Neural cell (in vitro differentiated cells): Measurements from ENCODE around the gene FOXF2. TPM values are rescaled to one million over a fixed set of nuclear protein-coding genes. Genes with fewer than 3 reads are reported as not detected.

ENCODE experiments used
- H2AFZ ChIP-seq: fragments of 200-600, 300-800 bp; sonication (generic), shearing (Covaris generic); 2 replicates; pipeline ENCODE4 v1.6.0; 2014; ENCODE audit warnings: low read depth, mild to moderate bottlenecking, antibody characterized with exemption, low read length, moderate library complexity
- H3F3A ChIP-seq: fragments of 200-600 bp; shearing (Covaris generic); 2 replicates; pipeline ENCODE4 v1.6.1; 2016; ENCODE audit warnings: mild to moderate bottlenecking, moderate library complexity, mixed read lengths, antibody characterized with exemption, low read length; ENCODE audit not compliant: insufficient read depth, poor library complexity, severe bottlenecking
- H3K27ac ChIP-seq: fragments of 200-600, 300-800 bp; sonication (generic), shearing (Covaris generic); 2 replicates; pipeline ENCODE4 v1.5.1; 2014; ENCODE audit warnings: mild to moderate bottlenecking, low read length, moderate library complexity
- H3K27me3 ChIP-seq: fragments of 300-800, 200-600 bp; sonication (generic), shearing (Covaris generic); 2 replicates; pipeline ENCODE4 v1.6.0; 2014; ENCODE audit warnings: mild to moderate bottlenecking, low read depth, low read length, moderate library complexity; ENCODE audit not compliant: insufficient read depth
- H3K36me3 ChIP-seq: fragments of 300-800, 200-600 bp; sonication (generic), shearing (Covaris generic); 2 replicates; pipeline ENCODE4 v1.5.1; 2014; ENCODE audit warnings: mild to moderate bottlenecking, antibody characterized with exemption, low read length, moderate library complexity; ENCODE audit not compliant: insufficient read depth
- H3K4me2 ChIP-seq: fragments of 300-800, 200-600 bp; sonication (generic), shearing (Covaris generic); 2 replicates; pipeline ENCODE4 v1.6.0; 2014; ENCODE audit warnings: mild to moderate bottlenecking, low read length
- H3K4me3 ChIP-seq: fragments of 300-800, 200-600 bp; sonication (generic), shearing (Covaris generic); 2 replicates; pipeline ENCODE4 v1.5.1; 2014; ENCODE audit warnings: mild to moderate bottlenecking, low read length, moderate library complexity
- H3K79me2 ChIP-seq: fragments of 200-600 bp; shearing (Covaris generic); replicated peaks from 2 replicates; pipeline ENCODE4 v1.6.0; 2014; ENCODE audit warnings: mild to moderate bottlenecking, low read length, moderate library complexity; ENCODE audit not compliant: insufficient read depth
- H3K9ac ChIP-seq: fragments of 300-800, 200-600 bp; sonication (generic), shearing (Covaris generic); 2 replicates; pipeline ENCODE4 v1.6.1; 2016; ENCODE audit warnings: mild to moderate bottlenecking, low read length, mixed read lengths
- H3K9me2 ChIP-seq: fragments of 200-600 bp; shearing (Covaris generic); 2 replicates; pipeline ENCODE4 v1.6.1; 2016; ENCODE audit warnings: mild to moderate bottlenecking, low read length, mixed read lengths; ENCODE audit not compliant: insufficient read depth
- H3K9me3 ChIP-seq: fragments of 200-600, 300-800 bp; sonication (generic), shearing (Covaris generic); 2 replicates; pipeline ENCODE4 v1.6.1; 2016; ENCODE audit warnings: mild to moderate bottlenecking, mixed run types, low read length, moderate library complexity, mixed read lengths
- H4K20me1 ChIP-seq: fragments of 200-600 bp; shearing (Covaris generic); 2 replicates; pipeline ENCODE4 v1.6.1; 2016; ENCODE audit warnings: mild to moderate bottlenecking, mixed run types; ENCODE audit not compliant: insufficient read depth
- CTCF ChIP-seq: fragments of 450-650 bp; IDR thresholded peaks from 2 replicates; pipeline ENCODE4 v1.5.1; 2014; ENCODE audit warnings: antibody characterized with exemption, mild to moderate bottlenecking, moderate library complexity; ENCODE audit not compliant: poor library complexity, severe bottlenecking
- EP300 ChIP-seq: fragments of 450-650 bp; conservative IDR thresholded peaks from 2 replicates; pipeline ENCODE4 v1.6.1; 2014; ENCODE audit warnings: antibody characterized with exemption, mild to moderate bottlenecking, moderate library complexity; ENCODE audit not compliant: poor library complexity, severe bottlenecking
- EZH2 ChIP-seq: fragments of 200-600, 300-800 bp; shearing (Covaris generic), sonication (generic); IDR thresholded peaks from 2 replicates; pipeline ENCODE4 v1.6.1; 2014; ENCODE audit warnings: antibody characterized with exemption, low read length, borderline replicate concordance, mild to moderate bottlenecking; ENCODE audit not compliant: insufficient read depth, poor library complexity, severe bottlenecking
- MXI1 ChIP-seq: fragments of 450-650 bp; conservative IDR thresholded peaks from 2 replicates; pipeline ENCODE4 v1.6.1; 2014; ENCODE audit warnings: antibody characterized with exemption, mild to moderate bottlenecking; ENCODE audit not compliant: poor library complexity, severe bottlenecking
- POLR2AphosphoS5 ChIP-seq: IDR thresholded peaks from 2 replicates; pipeline ENCODE4 v1.6.1; 2012
- RAD21 ChIP-seq: fragments of 450-650 bp; conservative IDR thresholded peaks from 2 replicates; pipeline ENCODE4 v1.6.1; 2014; ENCODE audit warnings: antibody characterized with exemption, mild to moderate bottlenecking, moderate library complexity
- REST ChIP-seq: IDR thresholded peaks from 2 replicates; pipeline ENCODE4 v1.6.1; 2012; ENCODE audit warnings: borderline replicate concordance
- SMC3 ChIP-seq: fragments of 450-650 bp; conservative IDR thresholded peaks from 2 replicates; pipeline ENCODE4 v1.6.1; 2014; ENCODE audit warnings: antibody characterized with exemption, mild to moderate bottlenecking, moderate library complexity; ENCODE audit not compliant: poor library complexity
- TAF1 ChIP-seq: IDR thresholded peaks from 2 replicates; pipeline ENCODE4 v1.6.1; 2012; ENCODE audit warnings: low read depth
- polyA plus RNA-seq: library from polyadenylated mRNA; depleted of rRNA; stranded (reverse); fragments of >200 nt; gene quantifications from 2 replicates; pipeline ENCODE4 v1.2.3, GENCODE V29; 2014

Gene FOXF2
- polyA plus RNA-seq, 1 donor from 2014 or later = not detected

DNA sequence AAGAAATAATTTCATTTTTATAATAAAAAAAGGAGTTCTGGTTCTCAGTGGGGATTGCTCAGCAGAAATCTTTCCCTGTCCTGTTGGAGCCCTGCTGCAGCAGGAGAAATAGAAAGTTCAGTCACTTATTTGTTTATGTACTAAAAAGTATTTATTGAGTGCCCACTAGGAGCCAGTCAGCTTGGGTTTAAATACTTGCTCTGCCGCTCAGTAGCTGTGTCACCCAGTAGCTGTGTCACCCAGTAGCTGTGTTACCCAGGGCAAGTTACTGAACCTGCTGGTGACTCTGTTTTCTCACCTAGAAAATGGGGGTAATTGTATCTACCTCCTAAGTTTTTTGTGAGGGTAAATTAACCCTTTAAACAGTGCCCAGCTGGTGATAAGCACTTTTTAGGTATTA lies 32.9 kb downstream of the FOXF2 start:
- H3K79me2 ChIP-seq = no peaks in the 10 kb centered on the region
- H4K20me1 ChIP-seq = no peaks in the 10 kb centered on the region
- H3K27ac ChIP-seq = no peak overlapping the region
- H3K9me2 ChIP-seq = no peaks in the 10 kb centered on the region
- H3K4me2 ChIP-seq = no peak overlapping the region
- no peak overlapping the region for H2AFZ ChIP-seq
- no peaks in the 10 kb centered on the region for H3K36me3 ChIP-seq
- no peaks in the 10 kb centered on the region for H3K27me3 ChIP-seq
- no peak overlapping the region for H3K9ac ChIP-seq
- TF ChIP-seq REST (no peak), SMC3 (no peak), POLR2AphosphoS5 (no peak), EZH2 (no peak), RAD21 (no peak), TAF1 (no peak), CTCF (no peak), MXI1 (no peak), EP300 (no peak)
- no peaks in the 10 kb centered on the region for H3F3A ChIP-seq
- H3K9me3 ChIP-seq = no peaks in the 10 kb centered on the region
- H3K4me3 ChIP-seq = no peak overlapping the region

DNA sequence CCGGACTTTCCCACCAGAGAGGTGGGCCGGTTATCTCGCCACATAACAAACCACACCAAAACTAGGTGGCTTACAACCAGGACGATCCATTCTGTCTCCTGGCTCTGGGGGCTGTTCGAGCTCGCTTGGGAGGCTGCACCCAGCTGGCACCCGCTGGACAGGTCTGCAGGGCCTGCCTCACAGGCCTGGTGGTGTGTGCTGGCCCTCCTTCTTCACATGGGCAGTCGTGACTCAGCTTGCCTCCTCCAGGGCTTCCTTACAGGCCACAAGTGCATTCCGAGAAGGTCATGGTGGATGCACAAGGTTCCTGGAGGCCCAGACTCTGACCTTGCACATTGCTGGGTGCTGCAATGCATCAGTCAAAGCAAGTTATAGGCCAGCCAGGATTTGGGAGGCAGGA lies 34.2 kb downstream of the FOXF2 start:
- H3K36me3 ChIP-seq = no peaks in the 10 kb centered on the region
- no peaks in the 10 kb centered on the region for H3K9me3 ChIP-seq
- H3K9ac ChIP-seq = no peak overlapping the region
- H3K4me3 ChIP-seq = no peak overlapping the region
- no peak overlapping the region for H3K4me2 ChIP-seq
- no peaks in the 10 kb centered on the region for H3F3A ChIP-seq
- H4K20me1 ChIP-seq = no peaks in the 10 kb centered on the region
- no peak overlapping the region for H2AFZ ChIP-seq
- no peak overlapping the region for H3K27ac ChIP-seq
- TF ChIP-seq TAF1 (no peak), SMC3 (no peak)
- no peaks in the 10 kb centered on the region for H3K27me3 ChIP-seq
- no peaks in the 10 kb centered on the region for H3K79me2 ChIP-seq
- no peaks in the 10 kb centered on the region for H3K9me2 ChIP-seq

- Histone ChIP-seq H3F3A (no peaks in the 10 kb centered on the region), H3K9me3 (no peaks in the 10 kb centered on the region), H3K4me2 (no peak overlapping the region)
These were observed 35.0 kb downstream of the FOXF2 start for GRCh38 chr6:1424306-1424927.

More at GRCh38 chr6:1424306-1424927, 35.0 kb downstream of the FOXF2 start:
- Histone ChIP-seq H3K27ac (no peak overlapping the region), H3K4me3 (no peak overlapping the region), H3K9me2 (no peaks in the 10 kb centered on the region), H3K79me2 (no peaks in the 10 kb centered on the region), H2AFZ (no peak overlapping the region), H3K27me3 (no peaks in the 10 kb centered on the region), H3K36me3 (no peaks in the 10 kb centered on the region), H3K9ac (no peak overlapping the region), H4K20me1 (no peaks in the 10 kb centered on the region)
- TF ChIP-seq MXI1 (no peak), EP300 (no peak), TAF1 (no peak), CTCF (no peak), RAD21 (no peak), EZH2 (no peak), REST (no peak), SMC3 (no peak), POLR2AphosphoS5 (no peak)
